Nephron progenitor cell (in vitro differentiated cells): Measurements from ENCODE around the gene MAL.
"Not testable (repeated sequence)": the region's sequence is repeated elsewhere in the genome, so short reads cannot be mapped to it uniquely, and the experiment has no call there.

Experiments
- DNase-seq: peaks from one replicate; pipeline ENCODE4 v3.0.0; 2021
- H3K27ac Mint-ChIP-seq: 2 replicates; pipeline ENCODE4 v1.8.0; 2021; ENCODE audit warnings: mild to moderate bottlenecking, moderate library complexity, mixed read lengths
- H3K27me3 Mint-ChIP-seq: 2 replicates; pipeline ENCODE4 v1.8.0; 2021; ENCODE audit warnings: mild to moderate bottlenecking, low read depth, mixed read lengths; ENCODE audit not compliant: poor library complexity
- H3K36me3 Mint-ChIP-seq: 2 replicates; pipeline ENCODE4 v1.8.0; 2021; ENCODE audit warnings: low read depth, mixed read lengths
- H3K4me1 Mint-ChIP-seq: 2 replicates; pipeline ENCODE4 v1.8.0; 2021; ENCODE audit warnings: mixed read lengths
- H3K4me3 Mint-ChIP-seq: 2 replicates; pipeline ENCODE4 v1.8.0; 2021; ENCODE audit warnings: mild to moderate bottlenecking, moderate library complexity, mixed read lengths
- H3K9me3 Mint-ChIP-seq: 2 replicates; pipeline ENCODE4 v1.8.0; 2021; ENCODE audit warnings: mild to moderate bottlenecking, moderate library complexity, mixed read lengths
- TF ChIP-seq, protein P1 (sequence below): fragments of 200-600 bp; sonication (generic); IDR thresholded peaks from 2 replicates; pipeline ENCODE4 v1.5.0; 2021; ENCODE audit warnings: antibody characterized with exemption

MAL gene

GRCh38 chr2:95091885-95092555 lies 66.5 kb downstream of the MAL start:
- no peak overlapping the region for H3K4me3 Mint-ChIP-seq
- TF ChIP-seq, protein P1, sequence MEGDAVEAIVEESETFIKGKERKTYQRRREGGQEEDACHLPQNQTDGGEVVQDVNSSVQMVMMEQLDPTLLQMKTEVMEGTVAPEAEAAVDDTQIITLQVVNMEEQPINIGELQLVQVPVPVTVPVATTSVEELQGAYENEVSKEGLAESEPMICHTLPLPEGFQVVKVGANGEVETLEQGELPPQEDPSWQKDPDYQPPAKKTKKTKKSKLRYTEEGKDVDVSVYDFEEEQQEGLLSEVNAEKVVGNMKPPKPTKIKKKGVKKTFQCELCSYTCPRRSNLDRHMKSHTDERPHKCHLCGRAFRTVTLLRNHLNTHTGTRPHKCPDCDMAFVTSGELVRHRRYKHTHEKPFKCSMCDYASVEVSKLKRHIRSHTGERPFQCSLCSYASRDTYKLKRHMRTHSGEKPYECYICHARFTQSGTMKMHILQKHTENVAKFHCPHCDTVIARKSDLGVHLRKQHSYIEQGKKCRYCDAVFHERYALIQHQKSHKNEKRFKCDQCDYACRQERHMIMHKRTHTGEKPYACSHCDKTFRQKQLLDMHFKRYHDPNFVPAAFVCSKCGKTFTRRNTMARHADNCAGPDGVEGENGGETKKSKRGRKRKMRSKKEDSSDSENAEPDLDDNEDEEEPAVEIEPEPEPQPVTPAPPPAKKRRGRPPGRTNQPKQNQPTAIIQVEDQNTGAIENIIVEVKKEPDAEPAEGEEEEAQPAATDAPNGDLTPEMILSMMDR, result no peak
- H3K27ac Mint-ChIP-seq, result no peak overlapping the region
- no peaks in the 10 kb centered on the region for H3K27me3 Mint-ChIP-seq
- H3K4me1 Mint-ChIP-seq, result no peaks in the 10 kb centered on the region
- no peak for DNase-seq
- peaks cover 41% of the 10 kb centered on the region for H3K9me3 Mint-ChIP-seq
- H3K36me3 Mint-ChIP-seq, result peaks cover 86% of the 10 kb centered on the region

GRCh38 chr2:95098273-95098672 lies 72.8 kb downstream of the MAL start:
- Mint-ChIP-seq H3K9me3 (peaks cover 57% of the 10 kb centered on the region), H3K36me3 (peaks cover 96% of the 10 kb centered on the region)
- H3K27ac Mint-ChIP-seq, H3K27me3 Mint-ChIP-seq, H3K4me3 Mint-ChIP-seq, DNase-seq, H3K4me1 Mint-ChIP-seq: not testable (repeated sequence)

DNA sequence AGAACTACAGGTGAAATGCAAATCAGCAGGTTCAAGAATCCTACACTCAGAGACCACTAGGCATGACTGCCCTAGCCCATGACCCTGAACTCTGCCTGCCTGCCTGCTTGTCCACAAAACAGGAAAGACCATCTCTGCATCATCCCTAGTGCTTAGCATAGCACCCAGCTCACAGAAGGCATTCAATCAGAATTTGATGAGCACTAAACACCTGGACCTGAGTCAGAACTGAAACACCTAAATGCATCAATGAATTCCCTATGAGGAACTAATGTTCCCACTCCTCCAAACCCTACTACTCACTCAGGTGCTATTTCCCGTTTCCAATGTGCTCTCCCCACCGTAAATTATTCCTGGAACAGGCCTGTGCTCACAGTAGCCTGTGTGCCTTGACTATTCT lies 74.4 kb downstream of the MAL start:
- Mint-ChIP-seq H3K4me3 (no peak overlapping the region), H3K27me3 (no peaks in the 10 kb centered on the region), H3K9me3 (peaks cover 43% of the 10 kb centered on the region), H3K36me3 (peaks cover 88% of the 10 kb centered on the region), H3K4me1 (no peaks in the 10 kb centered on the region), H3K27ac (no peak overlapping the region)
- TF ChIP-seq, protein P1, result no peak
- DNase-seq, result no peak
